ENCODE data around the gene CDH6.

Gene CDH6

GRCh38 chr5:31226651-31227050, 33.2 kb downstream of the CDH6 start:
- TF ChIP-seq, protein P1, sequence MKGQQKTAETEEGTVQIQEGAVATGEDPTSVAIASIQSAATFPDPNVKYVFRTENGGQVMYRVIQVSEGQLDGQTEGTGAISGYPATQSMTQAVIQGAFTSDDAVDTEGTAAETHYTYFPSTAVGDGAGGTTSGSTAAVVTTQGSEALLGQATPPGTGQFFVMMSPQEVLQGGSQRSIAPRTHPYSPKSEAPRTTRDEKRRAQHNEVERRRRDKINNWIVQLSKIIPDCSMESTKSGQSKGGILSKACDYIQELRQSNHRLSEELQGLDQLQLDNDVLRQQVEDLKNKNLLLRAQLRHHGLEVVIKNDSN (IDR thresholded peaks at IDR 0.05) = no peak
- TF ChIP-seq TCF12 (IDR thresholded peaks at IDR 0.05; ENCODE audit: low read depth) = no peak
- TF ChIP-seq TAF1 (IDR thresholded peaks at IDR 0.05; ENCODE audit: low read depth) = no peak
- no peak for TF ChIP-seq CEBPB (IDR thresholded peaks at IDR 0.05)
- TF ChIP-seq YY1 (IDR thresholded peaks at IDR 0.05; ENCODE audit: low read depth) = no peak

DNA sequence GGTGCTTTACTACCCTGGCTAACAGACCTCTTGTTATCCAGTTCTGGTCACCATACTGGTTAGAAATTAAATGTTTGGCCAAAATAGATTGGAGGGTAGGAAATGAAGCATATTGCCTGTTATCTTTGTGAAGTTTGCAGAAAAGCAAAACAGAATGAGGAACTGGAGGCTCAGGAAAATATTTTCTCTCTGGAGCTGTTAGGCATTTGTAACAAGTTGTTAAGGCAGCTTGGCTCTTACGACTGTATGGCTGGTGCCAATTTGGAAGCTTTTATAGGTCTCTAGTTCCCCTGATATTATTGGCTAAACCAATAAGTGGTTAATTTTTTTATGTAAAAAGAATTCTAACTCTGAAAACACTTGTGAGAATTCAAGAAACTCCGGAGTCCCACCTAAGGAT, 35.8 kb downstream of the CDH6 start:
- TF ChIP-seq RAD21 (IDR thresholded peaks at IDR 0.05; ENCODE audit: low read depth) = no peak
- no peak for TF ChIP-seq MAX (IDR thresholded peaks at IDR 0.05)
- TF ChIP-seq EGR1 (IDR thresholded peaks at IDR 0.05) = no peak
- TF ChIP-seq, protein P1 (IDR thresholded peaks at IDR 0.05) = no peak
- TF ChIP-seq, protein P2, sequence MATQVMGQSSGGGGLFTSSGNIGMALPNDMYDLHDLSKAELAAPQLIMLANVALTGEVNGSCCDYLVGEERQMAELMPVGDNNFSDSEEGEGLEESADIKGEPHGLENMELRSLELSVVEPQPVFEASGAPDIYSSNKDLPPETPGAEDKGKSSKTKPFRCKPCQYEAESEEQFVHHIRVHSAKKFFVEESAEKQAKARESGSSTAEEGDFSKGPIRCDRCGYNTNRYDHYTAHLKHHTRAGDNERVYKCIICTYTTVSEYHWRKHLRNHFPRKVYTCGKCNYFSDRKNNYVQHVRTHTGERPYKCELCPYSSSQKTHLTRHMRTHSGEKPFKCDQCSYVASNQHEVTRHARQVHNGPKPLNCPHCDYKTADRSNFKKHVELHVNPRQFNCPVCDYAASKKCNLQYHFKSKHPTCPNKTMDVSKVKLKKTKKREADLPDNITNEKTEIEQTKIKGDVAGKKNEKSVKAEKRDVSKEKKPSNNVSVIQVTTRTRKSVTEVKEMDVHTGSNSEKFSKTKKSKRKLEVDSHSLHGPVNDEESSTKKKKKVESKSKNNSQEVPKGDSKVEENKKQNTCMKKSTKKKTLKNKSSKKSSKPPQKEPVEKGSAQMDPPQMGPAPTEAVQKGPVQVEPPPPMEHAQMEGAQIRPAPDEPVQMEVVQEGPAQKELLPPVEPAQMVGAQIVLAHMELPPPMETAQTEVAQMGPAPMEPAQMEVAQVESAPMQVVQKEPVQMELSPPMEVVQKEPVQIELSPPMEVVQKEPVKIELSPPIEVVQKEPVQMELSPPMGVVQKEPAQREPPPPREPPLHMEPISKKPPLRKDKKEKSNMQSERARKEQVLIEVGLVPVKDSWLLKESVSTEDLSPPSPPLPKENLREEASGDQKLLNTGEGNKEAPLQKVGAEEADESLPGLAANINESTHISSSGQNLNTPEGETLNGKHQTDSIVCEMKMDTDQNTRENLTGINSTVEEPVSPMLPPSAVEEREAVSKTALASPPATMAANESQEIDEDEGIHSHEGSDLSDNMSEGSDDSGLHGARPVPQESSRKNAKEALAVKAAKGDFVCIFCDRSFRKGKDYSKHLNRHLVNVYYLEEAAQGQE (IDR thresholded peaks at IDR 0.05; ENCODE audit: low read depth) = no peak
- TF ChIP-seq TAF1 (IDR thresholded peaks at IDR 0.05; ENCODE audit: low read depth) = no peak
- TF ChIP-seq TEAD4 (IDR thresholded peaks at IDR 0.05) = no peak
- TF ChIP-seq CEBPB (IDR thresholded peaks at IDR 0.05) = no peak
- no peak for TF ChIP-seq EP300 (IDR thresholded peaks at IDR 0.05; ENCODE audit: borderline replicate concordance)
- TF ChIP-seq NFIC (IDR thresholded peaks at IDR 0.05) = no peak
- TF ChIP-seq TCF12 (IDR thresholded peaks at IDR 0.05; ENCODE audit: low read depth) = no peak

- TF ChIP-seq FOXM1 (IDR thresholded peaks at IDR 0.05; ENCODE audit: borderline replicate concordance, low read depth) (0 out of 2 replicates have a peak, but pooled peaks have one; percentile 21), TCF12 (IDR thresholded peaks at IDR 0.05; ENCODE audit: low read depth) (no peak), TEAD4 (IDR thresholded peaks at IDR 0.05) (no peak)
- TF ChIP-seq, protein P1 (IDR thresholded peaks at IDR 0.05) = no peak
Measured at GRCh38 chr5:31231177-31231838, 37.8 kb downstream of the CDH6 start.

- TF ChIP-seq RAD21 (IDR thresholded peaks at IDR 0.05; ENCODE audit: low read depth) (peak; percentile 84), TAF1 (IDR thresholded peaks at IDR 0.05; ENCODE audit: low read depth) (no peak)
- TF ChIP-seq, protein P2 (IDR thresholded peaks at IDR 0.05; ENCODE audit: low read depth) = no peak
Measured at GRCh38 chr5:31232273-31232888, 38.9 kb downstream of the CDH6 start.

DNA sequence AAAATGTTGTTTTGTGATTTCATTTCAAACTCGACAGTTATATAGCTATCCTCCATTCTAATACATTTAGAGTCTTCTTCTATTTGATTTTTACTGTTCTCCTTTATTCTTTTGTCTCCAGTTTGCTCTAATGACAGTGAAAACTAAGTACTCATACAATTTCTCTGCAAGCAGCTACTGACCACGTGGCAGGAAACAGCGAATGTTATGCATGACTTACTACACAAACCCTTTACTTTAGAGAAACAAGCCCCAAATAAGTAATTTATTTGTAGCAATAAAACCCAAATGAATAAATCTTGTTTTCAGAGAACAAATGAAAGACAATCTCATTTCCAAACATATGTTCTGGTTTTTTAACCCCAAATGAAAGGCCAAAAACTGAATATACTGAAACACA, 41.9 kb downstream of the CDH6 start:
- TF ChIP-seq MAX (IDR thresholded peaks at IDR 0.05) (peak; percentile 55), ZBTB7A (IDR thresholded peaks at IDR 0.05; ENCODE audit: low read depth) (no peak)
- TF ChIP-seq, protein P1 (IDR thresholded peaks at IDR 0.05) = peak; percentile 74

GRCh38 chr5:31236339-31236738, 42.9 kb downstream of the CDH6 start:
- no peak for TF ChIP-seq TAF1 (IDR thresholded peaks at IDR 0.05; ENCODE audit: low read depth)

Data from Ishikawa (cell line).